Measurements from ENCODE around the gene TBC1D3I. TPM values are rescaled to one million over a fixed set of nuclear protein-coding genes. Genes with fewer than 3 reads are reported as not detected.
"Not testable (repeated sequence)": the region's sequence is repeated elsewhere in the genome, so short reads cannot be mapped to it uniquely, and the experiment has no call there.

The TBC1D3I gene
- total RNA-seq, 1 donor from 2014 or later: 0.36 TPM

DNA sequence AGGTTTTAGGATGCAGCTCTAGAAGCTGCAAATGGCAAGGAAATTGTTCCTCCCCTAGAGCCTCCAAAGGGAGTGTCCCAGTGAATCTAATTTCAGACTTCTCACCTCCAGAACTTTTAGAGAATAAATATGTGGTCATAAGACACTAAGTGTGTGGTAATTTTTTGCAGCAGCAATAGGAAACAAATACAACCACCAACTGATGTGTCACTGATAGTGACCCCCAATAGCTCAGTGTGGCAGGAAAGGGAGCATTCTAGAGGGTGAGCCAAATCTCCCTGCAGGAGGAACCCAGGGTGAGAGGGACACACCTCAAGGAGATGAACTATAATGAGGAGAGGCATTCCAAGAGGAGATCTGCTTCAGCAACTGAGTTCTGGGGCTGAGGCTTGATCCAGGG, 49.5 kb downstream of the TBC1D3I start:
- Mint-ChIP-seq H3K27ac (no peak overlapping the region), H3K4me3 (no peak overlapping the region), H3K36me3 (ENCODE audit: low read depth) (no peaks in the 10 kb centered on the region), H3K9me3 (no peaks in the 10 kb centered on the region), H3K4me1 (ENCODE audit: low read depth) (peaks cover 17% of the 10 kb centered on the region), H3K27me3 (ENCODE audit: insufficient read depth) (peaks cover 20% of the 10 kb centered on the region)
- intact Hi-C loops (cut with micrococcal nuclease): no loop called here
- DNase-seq (ENCODE audit: low spot score): no peak

DNA sequence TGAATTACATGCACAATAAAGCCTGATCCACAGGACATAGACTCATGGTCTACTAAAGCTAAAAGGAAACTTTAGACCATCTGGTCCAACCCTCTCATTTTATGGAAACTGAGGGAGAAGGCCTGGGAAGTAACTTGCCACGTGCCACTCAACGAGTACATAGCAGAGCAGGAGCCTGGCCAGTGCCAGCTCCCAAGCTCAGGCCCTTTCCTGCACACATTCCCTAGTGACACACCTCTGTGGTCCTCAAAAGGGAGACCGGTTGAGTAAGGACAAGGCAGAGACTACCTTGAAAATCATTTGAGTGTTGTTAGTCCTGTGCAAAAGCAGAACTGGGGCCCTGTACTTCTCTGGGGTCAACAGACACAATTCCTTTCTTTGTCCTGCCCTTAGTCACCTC, 50.7 kb downstream of the TBC1D3I start:
- H3K36me3 Mint-ChIP-seq (ENCODE audit: low read depth): no peaks in the 10 kb centered on the region
- no peak for DNase-seq (ENCODE audit: low spot score)
- peaks cover 18% of the 10 kb centered on the region for H3K4me1 Mint-ChIP-seq (ENCODE audit: low read depth)
- intact Hi-C loops (cut with micrococcal nuclease): no loop called here
- peaks cover 19% of the 10 kb centered on the region for H3K27me3 Mint-ChIP-seq (ENCODE audit: insufficient read depth)
- no peak overlapping the region for H3K4me3 Mint-ChIP-seq
- H3K9me3 Mint-ChIP-seq: no peaks in the 10 kb centered on the region
- no peak overlapping the region for H3K27ac Mint-ChIP-seq

DNA sequence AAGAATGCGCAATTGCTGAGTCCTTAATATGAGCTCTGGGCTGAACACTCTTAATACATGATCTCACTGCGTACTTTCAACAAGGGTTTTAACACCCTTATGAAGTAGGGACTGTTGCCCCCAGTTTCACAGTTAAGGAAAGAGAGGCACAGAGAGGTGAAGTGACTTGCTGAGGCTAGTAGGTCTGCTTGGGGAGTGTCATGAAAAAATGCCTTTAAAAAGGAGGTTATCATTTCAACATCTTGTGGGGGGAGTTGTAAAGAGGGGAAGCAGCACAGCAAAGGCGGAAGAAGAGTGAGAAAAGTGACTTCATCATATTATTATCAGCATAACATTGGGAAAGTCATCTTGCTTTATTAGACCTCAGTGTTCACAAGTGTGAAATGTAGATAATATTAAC, 51.4 kb downstream of the TBC1D3I start:
- no peak for DNase-seq (ENCODE audit: low spot score)
- Mint-ChIP-seq H3K27ac (no peak overlapping the region), H3K4me1 (ENCODE audit: low read depth) (peaks cover 18% of the 10 kb centered on the region), H3K9me3 (no peaks in the 10 kb centered on the region), H3K36me3 (ENCODE audit: low read depth) (no peaks in the 10 kb centered on the region), H3K4me3 (no peak overlapping the region), H3K27me3 (ENCODE audit: insufficient read depth) (peaks cover 19% of the 10 kb centered on the region)
- intact Hi-C loops (cut with micrococcal nuclease): no loop called here

DNA sequence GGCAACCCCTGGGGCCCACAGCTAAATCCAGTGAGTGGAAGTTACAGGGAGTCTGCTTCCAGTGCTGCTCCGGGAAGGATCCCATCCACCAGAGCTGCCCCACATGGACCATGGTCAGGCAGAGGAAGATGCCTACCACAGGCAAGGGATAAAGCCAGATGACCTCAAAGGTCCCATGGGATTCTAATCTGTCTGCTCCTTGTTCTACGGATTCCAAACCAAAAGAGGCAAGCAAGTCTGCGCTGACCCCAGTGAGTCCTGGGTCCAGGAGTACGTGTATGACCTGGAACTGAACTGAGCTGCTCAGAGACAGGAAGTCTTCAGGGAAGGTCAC, 52.1 kb downstream of the TBC1D3I start:
- Mint-ChIP-seq H3K27me3 (ENCODE audit: insufficient read depth) (peaks cover 19% of the 10 kb centered on the region), H3K27ac (no peak overlapping the region), H3K4me1 (ENCODE audit: low read depth) (peaks cover 18% of the 10 kb centered on the region), H3K4me3 (no peak overlapping the region), H3K9me3 (no peaks in the 10 kb centered on the region), H3K36me3 (ENCODE audit: low read depth) (no peaks in the 10 kb centered on the region)
- intact Hi-C loops (cut with micrococcal nuclease): no loop called here
- no peak for DNase-seq (ENCODE audit: low spot score)

DNA sequence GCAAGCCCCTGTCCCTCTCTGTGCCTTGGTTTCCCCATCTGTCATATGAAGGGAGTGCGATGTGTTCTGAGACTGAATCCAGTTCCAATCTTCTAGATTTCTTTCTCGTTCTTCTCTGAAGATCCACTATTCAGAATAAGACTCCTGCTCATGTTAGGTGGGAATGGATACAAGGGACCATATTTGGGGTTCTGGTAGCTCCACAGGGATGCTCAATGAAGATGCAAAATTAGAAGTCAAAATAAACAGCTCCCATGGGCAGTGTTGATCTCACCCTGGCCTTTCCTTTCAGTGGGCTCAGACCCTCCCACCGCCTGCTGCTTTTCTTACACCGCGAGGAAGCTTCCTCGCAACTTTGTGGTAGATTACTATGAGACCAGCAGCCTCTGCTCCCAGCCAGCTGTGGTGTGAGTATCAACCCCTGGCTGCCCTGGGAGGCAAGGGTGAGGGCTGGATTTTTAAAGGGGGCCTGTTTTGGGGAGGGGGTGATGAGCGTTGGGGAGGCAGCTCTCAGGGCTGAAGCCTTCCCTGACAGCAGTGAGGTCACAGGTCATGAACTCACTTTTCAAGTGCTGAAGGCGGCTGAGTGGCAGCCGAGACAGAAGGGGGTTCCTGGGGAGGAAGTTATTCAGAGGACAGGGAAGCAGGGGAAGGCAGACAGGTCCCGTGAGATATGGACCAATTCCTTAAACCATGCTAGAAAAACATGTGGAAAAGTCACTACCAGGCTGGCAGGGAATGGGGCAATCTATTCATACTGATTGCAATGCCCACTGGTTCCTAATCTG, 52.7 kb downstream of the TBC1D3I start:
- Mint-ChIP-seq H3K4me1 (ENCODE audit: low read depth) (peaks cover 18% of the 10 kb centered on the region), H3K27me3 (ENCODE audit: insufficient read depth) (peaks cover 25% of the 10 kb centered on the region), H3K4me3 (peak overlapping the region; percentile 32)
- H3K9me3 Mint-ChIP-seq; DNase-seq (ENCODE audit: low spot score); H3K36me3 Mint-ChIP-seq (ENCODE audit: low read depth); H3K27ac Mint-ChIP-seq; intact Hi-C loops (cut with micrococcal nuclease): not testable (repeated sequence)

DNA sequence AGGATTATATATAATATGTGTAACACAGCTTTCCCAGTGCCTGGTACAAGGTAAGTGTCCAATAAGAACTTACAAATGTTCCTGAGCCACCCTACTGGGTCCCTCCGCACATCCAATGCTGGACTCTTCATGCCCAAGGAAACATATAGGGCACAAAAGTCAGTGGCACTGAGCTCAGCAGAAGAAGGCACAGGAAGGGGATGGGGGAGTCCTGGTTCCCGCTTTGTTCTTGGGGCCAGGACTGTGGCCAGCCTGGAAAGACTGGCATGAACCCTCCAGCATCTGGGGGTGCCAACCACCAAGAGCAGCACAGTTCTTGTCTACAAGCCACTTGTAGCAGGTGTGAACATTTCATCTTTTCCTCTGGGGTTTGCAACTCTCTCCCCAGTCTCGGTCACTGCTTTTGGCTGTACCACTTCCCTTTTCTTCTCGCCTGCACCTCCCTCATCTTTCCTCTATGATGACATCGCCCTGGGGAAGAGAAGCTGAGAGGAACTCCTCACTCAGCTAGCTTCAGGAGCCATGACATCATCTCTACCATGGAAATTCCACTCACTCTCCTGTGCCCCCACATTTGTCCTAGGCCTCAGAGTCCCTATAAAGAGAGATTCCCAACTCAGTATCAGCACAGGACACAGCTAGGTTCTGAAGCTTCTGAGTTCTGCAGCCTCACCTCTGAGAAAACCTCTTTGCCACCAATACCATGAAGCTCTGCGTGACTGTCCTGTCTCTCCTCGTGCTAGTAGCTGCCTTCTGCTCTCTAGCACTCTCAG, 53.7 kb downstream of the TBC1D3I start, which contains the start of gene CCL4L2:
Gene CCL4L2, plus strand, starts transcription at position 625 of the 773 bp plus-strand sequence.
- Mint-ChIP-seq H3K27me3 (ENCODE audit: insufficient read depth) (peaks cover 27% of the 10 kb centered on the region), H3K4me1 (ENCODE audit: low read depth) (peaks cover 18% of the 10 kb centered on the region), H3K4me3 (peak within 1 kb of the TSS; percentile 32)
- H3K9me3 Mint-ChIP-seq; DNase-seq (ENCODE audit: low spot score); H3K27ac Mint-ChIP-seq; intact Hi-C loops (cut with micrococcal nuclease); H3K36me3 Mint-ChIP-seq (ENCODE audit: low read depth): not testable (repeated sequence)

DNA sequence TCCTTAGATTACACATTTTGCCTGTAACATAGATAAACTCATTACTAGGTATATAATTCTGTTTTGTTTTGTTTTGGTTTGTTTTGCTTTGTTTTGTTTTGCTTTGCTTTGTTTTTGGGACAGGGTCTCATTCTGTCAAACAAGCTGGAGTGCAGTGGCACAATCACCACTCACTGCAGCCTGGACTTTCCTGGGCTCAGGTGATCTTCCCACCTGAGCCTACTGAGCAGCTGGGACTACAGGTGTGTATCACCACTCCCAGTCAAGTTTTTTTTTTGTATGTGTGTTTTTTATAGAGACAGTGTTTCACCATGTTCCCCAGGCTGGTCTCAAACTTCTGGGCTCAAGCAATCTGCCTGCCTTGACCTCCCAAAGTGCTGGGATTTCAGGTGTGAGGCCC, 54.8 kb downstream of the TBC1D3I start:
- H3K9me3 Mint-ChIP-seq: no peaks in the 10 kb centered on the region
- peaks cover 24% of the 10 kb centered on the region for H3K27me3 Mint-ChIP-seq (ENCODE audit: insufficient read depth)
- no peak overlapping the region for H3K27ac Mint-ChIP-seq
- no peaks in the 10 kb centered on the region for H3K36me3 Mint-ChIP-seq (ENCODE audit: low read depth)
- DNase-seq (ENCODE audit: low spot score): no peak
- intact Hi-C loops (cut with micrococcal nuclease): no loop called here
- no peak overlapping the region for H3K4me3 Mint-ChIP-seq
- H3K4me1 Mint-ChIP-seq (ENCODE audit: low read depth): peaks cover 16% of the 10 kb centered on the region

DNA sequence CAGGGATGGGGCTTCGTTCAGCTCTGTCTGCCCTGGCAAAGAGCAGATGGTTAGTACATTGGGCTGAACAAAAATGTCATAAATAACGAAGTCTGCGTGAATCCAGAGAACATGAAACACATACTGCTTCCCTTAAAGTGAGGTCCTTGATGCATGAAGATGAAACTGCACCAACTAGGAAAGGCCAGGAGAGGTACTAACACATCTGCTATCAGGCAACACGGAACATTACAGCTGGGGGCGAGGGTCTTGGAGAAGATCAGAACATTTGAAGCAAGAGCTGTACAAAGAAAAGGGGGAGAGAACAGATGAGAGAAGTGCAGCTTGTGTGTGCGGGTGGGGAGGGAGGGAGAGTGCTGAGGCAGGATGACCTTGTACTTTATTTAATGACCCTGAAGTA, 57.0 kb downstream of the TBC1D3I start:
- H3K9me3 Mint-ChIP-seq; H3K4me3 Mint-ChIP-seq; DNase-seq (ENCODE audit: low spot score); H3K27ac Mint-ChIP-seq; H3K36me3 Mint-ChIP-seq (ENCODE audit: low read depth); intact Hi-C loops (cut with micrococcal nuclease): not testable (repeated sequence)
- Mint-ChIP-seq H3K4me1 (ENCODE audit: low read depth) (peaks cover 17% of the 10 kb centered on the region), H3K27me3 (ENCODE audit: insufficient read depth) (peaks cover 22% of the 10 kb centered on the region)

DNA sequence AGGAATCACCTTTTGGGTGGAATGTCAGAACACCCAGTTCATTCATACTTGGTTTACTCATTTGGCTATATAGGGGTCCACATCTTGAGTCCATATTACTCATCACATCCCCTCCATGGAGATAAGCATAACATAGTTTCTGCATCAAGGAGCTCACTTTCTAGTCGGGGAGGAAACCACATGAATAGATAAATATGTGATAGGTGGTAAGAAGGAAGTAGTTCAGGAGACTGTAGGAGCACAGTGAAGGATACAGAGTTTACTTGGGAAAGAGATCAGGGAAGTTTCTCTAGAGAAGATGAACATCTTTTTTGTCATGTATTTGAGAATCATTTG, 57.9 kb downstream of the TBC1D3I start:
- Mint-ChIP-seq H3K27me3 (ENCODE audit: insufficient read depth) (peaks cover 22% of the 10 kb centered on the region), H3K4me1 (ENCODE audit: low read depth) (peaks cover 24% of the 10 kb centered on the region)
- H3K4me3 Mint-ChIP-seq; H3K9me3 Mint-ChIP-seq; intact Hi-C loops (cut with micrococcal nuclease); H3K36me3 Mint-ChIP-seq (ENCODE audit: low read depth); DNase-seq (ENCODE audit: low spot score); H3K27ac Mint-ChIP-seq: not testable (repeated sequence)

DNA sequence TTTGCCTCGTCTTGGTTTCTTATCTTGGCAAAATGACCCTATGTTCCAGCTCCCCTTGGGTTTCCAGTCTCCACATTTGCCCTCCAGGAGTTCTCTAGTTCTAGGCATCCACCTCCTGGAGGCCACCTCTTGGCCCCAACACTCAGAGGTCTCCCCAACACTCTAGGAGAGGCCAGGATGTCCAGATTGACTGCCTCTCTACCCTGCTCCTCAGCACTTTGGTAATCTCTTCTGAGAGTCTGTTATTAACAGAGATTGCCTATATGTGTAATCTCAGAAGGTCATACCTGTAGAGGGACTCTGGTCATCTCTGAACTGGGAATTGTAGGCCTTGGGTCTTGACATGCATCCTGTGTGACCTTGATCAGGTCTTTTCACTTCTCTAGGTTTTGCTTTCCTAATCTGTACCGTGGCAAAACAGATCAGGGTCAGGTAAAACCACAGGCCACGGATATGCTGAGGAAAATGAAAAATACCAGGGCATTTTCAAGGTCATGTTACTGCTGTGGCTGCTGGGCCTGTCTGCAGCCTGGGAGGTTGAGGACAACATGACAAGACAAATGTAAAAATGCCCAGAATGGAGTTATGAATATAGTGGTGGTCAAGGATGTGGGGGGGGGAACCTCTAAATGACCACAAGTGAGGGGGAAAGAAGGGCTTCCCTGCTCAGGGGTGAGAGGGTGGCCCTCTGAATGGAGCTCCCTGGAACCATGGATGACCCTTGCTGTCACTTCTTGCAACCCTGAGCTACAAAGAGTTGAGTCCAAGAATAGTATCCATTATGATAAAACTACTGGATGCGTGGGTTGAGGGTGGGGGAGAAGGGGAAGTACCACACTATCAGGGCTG, 58.5 kb downstream of the TBC1D3I start:
- intact Hi-C loops (cut with micrococcal nuclease): no loop called here
- Mint-ChIP-seq H3K4me3 (no peak overlapping the region), H3K27me3 (ENCODE audit: insufficient read depth) (peaks cover 22% of the 10 kb centered on the region), H3K9me3 (no peaks in the 10 kb centered on the region), H3K36me3 (ENCODE audit: low read depth) (no peaks in the 10 kb centered on the region), H3K4me1 (ENCODE audit: low read depth) (peaks cover 24% of the 10 kb centered on the region), H3K27ac (no peak overlapping the region)
- DNase-seq (ENCODE audit: low spot score): no peak

DNA sequence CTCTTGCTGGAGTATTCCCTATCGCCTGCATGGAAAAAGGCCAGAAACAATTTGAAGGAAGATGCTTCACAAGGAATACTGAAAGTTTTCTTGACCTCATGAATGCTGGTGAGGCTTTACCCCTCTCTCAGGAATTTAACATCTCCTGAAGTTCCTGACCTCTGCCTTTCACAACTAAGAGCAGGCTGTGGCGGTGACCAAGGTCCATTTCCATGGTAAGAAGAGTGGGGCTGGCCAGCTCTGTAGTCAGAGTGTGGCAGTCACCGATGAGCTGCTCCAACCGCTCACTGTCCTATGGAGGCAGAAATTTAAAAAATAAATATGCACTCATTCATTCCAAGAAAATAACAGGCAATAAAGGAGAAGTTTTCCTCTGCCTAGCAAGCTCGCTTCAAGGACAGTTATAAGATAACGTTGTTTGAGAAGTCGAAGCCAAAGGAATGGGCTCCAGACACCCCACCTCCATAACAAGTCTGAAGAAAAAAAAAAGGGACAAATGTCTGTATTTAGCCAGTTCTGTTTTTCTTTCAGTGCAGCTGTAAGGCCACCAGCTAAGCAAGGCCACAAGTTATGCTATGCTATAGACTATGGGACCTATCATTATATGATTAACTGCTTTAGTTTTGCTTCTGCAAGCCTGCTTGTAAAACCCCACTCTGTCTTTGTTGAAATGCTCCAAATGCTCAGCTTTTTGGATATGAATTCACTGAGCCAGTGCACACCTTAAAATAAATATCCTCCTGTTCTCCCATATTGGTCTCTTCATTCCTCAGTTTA, 59.5 kb downstream of the TBC1D3I start:
- intact Hi-C loops (cut with micrococcal nuclease): no loop called here
- Mint-ChIP-seq H3K27ac (no peak overlapping the region), H3K9me3 (no peaks in the 10 kb centered on the region), H3K36me3 (ENCODE audit: low read depth) (no peaks in the 10 kb centered on the region), H3K4me3 (no peak overlapping the region), H3K27me3 (ENCODE audit: insufficient read depth) (peaks cover 20% of the 10 kb centered on the region), H3K4me1 (ENCODE audit: low read depth) (peaks cover 14% of the 10 kb centered on the region)
- no peak for DNase-seq (ENCODE audit: low spot score)

Measured in activated T-helper 1 cell treated with anti-CD3 and anti-CD28 coated beads, Interleukin-12 subunit alpha, Interleukin-12 subunit beta, Interleukin-2, Interleukin-4 antibody, amounts not matched to agents 30 ng/mL and 10 ng/mL and 1 ng/mL, durations not matched to agents 14 hours and 24 hours and 36 hours (primary cell).